Hematopoietic multipotent progenitor cell treated with erythropoietin and hydrocortisone succinate and interleukin-3 and kit ligand, for 8 days (in vitro differentiated cells): ENCODE data around the gene INSM1.

Experiments used
- DNase-seq: peaks from one replicate; pipeline ENCODE4 v3.0.0-alpha.2; 2015

The INSM1 gene

DNA sequence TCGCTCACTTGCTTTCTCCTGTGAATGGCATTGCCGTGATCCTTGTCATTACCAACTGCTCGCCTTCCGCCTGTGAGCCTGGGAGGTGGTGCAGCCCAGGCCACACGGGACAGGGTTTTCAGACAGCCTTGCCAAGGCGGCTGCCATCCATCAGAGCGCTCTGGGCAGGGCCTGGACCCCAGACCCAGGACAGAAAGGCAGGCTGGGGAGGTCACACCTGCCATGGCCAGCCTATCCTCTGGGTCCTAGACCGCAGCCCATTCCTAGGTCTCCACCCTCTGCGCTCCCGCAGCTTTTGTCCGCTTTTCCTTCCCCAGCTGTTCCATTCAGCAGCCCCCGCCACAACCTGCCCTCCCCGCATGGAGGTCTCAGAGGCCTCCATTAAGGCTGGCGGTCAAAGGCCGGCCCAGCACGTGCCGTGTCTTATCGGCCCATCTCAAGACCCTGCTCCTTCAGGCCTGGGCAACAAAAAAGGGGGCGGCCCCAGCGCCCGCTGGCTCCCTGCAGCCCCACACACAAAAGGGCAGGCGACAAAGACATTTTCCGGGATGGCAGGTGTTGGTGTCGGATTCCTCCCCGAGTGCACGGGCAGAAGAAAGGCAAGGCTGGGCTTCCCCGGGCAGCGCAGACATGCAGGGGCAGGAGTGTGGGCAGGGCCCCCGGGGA lies 28.1 kb downstream of the INSM1 start:
- no peak for DNase-seq

DNA sequence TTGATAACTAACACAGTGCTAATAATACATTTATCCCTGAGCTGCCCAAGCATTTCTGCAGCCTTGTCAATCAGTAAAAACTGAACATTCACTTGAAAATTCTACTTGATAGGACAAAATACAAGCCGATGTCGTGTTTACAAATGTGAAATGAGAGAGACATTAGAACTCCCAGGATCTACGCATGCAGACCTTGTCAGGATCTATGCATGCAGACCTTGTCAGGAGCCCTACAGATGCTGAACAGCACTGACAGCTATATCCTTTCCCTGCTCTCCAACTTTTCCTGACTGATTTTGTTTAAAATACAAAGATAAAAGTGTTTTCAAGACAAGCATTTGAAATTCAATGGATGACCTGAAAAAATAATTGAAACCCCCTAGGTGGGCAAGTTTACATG lies 28.9 kb downstream of the INSM1 start:
- DNase-seq = no peak

DNA sequence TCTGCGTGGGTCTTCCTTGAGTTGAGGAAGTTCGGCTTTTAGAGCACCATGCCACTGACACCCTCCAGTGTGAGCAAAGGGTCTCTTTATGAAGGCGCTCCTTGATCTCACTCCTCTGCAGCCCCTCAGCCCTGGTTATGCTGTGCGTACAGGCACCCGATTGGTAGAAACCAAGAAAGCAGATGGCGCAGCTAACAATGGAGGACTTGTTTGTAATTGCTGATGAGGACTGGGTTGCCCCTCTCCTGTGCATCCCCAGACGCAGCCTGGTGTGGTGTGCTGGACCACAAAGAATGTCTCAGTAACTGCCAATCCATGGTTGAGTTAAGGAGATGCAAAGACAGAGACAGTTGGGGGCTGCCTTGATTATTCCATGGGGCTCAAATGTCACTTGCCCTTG lies 30.2 kb downstream of the INSM1 start:
- no peak for DNase-seq

DNA sequence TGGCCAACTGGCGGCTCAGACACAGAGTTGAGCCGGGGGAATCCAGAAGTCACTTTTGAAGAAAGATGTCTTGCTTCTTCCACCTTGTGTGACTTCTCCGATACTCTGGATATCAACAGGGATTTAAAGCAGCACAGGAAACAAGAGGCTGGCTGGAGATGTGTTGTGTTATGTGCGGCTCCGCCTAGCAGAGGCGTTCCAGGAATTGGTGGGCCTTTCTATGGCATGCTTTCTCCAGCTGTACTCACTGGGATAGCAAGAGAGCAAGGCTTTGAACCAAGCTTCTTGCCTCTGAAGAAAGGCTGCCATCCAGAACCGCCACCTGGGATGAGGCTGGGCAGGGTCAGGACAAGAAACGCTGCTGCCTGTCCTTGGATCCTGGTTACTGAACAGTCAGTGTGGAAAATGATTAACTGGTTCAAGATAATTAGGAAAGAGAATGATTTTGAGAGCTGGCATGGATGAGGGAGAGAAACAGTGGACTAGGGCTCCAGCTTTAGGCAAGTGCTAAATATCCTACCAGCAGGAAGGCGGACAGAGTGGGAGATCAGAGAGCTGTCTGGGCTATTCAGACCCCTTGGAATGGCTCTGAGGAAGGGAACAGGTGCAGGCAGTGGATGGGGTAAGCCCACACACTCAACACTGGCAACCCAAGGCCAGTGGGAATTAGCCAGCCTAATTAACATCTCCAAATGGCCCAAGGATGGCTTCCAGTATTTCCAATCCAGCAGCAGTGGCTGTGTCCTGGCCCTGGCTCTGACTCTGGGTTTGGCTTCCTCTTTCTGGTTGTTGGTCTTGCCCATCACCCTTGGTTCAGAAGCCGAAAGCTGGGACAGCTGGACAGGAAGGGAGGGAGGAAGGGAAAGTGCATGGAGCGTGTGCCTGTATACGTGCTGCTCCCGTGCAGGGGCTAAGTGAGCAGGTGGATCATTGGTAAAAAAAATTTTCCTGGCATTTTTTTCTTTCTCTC lies 31.9 kb downstream of the INSM1 start:
- DNase-seq = no peak

DNA sequence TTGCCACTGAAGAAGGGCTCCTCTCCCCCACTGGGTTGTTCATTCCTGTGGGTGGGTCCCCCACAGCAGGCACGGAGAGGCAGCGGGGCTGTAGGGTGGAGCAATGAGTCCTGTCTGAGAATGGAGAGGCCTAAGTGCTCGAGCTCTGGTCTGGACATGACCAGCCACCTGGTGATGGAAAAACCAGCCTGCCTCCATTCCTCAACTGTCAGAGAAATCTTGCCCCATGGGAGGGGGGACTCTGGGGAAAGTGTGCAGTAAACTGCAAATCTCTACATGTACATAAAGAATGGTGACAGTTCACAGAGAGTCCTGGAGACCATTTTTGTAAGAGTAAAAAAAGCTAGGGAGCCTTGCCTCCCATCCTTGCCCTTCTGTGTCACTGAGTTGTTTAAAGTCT lies 34.1 kb downstream of the INSM1 start:
- no peak for DNase-seq

DNA sequence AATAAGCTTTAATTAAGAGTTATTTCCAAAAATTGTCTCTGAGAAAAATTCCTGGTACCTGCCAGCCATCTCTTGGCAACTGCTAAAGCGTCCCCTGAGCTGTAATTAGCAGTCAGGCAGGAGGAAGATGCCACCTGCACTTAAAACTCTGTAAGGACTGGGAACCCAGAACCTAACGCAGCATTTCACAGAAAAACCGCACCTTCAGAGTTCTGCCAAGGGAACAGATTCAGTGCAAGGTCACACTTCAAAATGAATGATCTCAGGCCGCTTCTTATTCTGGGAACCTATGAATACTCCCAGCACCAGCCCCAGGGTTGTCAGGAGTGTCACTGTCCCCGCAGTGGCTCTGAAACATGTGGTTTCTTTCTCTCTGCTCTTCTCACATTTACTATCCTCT lies 36.7 kb downstream of the INSM1 start:
- DNase-seq = no peak

DNA sequence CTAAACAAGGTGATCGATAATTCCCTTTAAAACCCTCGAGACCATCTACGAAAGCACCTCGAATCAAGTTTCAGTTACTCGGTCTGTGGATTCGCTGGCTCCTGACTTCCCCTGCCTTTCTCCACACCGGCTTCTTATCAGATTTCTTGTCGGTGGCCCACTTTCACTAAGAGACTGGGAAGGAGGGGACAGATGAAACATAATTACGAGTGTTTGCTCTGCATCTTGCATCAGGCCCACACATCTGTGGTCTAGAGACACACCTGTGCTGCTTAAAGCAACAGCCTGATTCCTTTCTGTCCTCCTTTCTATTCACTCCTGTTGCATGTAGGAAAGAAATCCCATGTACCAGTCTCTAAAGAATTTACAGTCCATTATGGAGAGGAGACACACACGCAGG lies 37.7 kb downstream of the INSM1 start:
- DNase-seq = no peak

DNA sequence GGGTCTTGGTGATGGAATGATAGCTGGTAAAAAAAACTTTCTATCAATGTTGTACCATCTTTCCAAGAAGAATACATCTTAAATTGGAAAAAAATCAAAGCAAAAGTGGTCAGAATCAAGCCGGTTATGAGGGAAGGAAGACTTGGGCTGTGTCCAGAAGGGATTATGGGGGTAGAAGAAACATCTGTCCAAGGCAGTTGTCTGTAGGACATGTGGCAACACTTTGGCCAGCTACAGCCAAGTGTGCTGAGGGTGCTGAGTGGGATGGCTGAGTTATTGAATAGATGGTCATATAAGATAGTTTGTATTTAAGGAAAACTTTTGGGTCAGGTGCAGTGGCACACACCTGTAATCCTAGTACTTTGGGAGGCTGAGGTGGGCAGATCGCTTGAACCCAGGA lies 38.4 kb downstream of the INSM1 start:
- DNase-seq = no peak

DNA sequence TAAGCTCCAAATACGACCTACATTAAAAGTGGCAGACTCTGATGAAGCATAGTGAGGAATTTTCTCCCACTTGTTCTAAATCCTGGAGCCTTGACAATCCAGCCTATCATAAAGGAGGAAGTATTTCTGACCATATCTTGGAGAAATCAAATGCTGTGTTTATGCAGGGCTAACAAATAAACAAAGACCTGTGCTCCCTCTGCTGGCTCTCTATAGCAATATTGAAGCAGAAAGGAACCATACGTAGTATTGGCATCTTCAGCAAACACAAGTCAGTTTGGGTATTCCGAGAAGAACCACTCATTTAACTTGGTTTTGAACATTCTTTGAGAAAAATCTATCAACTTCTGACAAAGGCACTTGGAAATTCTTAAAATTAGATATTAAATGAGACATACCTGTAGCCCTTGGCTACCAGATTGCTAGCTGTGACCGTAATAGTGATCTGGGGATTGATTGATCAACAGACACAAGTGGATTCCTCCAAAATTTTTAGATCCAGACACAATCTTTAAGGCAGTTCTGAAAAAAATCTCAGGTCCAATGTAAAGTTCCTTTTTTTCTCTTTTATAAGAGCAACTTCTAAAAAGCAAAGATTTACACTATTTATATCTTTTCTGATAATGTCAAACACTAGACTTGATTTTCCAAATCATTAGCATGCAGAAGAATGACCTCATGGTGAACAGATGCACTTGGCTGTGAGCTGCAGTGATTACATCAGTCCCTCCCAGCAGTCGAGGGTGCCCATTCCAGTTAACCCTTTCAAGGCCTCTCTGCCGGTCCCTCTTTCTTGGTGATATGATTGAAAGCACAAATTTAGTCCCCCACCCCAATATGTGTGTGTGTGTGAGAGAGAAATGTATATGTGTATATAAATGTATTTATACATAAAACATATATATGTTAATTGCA lies 40.2 kb downstream of the INSM1 start:
- DNase-seq = no peak

DNA sequence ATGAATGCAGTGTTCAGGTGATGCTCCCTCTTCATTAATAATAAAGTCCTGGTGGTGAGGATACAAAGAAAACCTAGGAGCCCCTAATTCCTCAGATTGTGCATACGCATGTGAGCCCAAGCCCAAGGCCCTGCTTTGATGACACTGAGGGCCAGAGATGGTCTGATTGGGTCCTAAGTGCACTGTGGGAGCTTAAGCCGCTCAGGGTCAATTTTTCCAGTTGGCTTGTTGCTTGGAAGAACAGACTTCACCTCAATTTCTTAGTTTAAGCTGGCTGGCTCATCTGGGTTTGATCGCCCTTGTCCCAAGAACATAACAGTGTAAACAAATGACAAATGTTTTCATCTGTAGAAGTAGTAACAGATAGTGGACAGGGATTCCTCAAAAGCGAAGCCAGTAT lies 41.4 kb downstream of the INSM1 start:
- DNase-seq = no peak

DNA sequence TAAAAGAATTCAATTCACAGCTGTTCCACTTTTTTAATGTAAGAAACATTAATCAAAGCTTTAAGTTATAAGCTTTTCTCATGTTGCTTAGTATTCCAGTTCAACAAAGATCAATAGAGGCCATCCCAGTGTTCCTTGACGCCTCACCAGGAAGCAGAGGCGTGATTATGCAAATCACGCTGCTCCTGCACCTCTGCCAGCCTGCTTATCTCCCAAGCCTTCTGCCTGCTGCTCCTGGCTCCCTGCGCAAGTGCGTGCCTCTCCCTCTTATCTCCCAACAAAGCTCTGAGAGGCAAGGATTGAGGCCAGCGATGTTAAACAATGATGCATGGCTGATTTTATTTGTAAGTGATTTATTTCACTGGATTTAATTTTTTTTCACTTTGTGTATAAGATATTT lies 42.8 kb downstream of the INSM1 start:
- DNase-seq = peak; percentile 77

DNA sequence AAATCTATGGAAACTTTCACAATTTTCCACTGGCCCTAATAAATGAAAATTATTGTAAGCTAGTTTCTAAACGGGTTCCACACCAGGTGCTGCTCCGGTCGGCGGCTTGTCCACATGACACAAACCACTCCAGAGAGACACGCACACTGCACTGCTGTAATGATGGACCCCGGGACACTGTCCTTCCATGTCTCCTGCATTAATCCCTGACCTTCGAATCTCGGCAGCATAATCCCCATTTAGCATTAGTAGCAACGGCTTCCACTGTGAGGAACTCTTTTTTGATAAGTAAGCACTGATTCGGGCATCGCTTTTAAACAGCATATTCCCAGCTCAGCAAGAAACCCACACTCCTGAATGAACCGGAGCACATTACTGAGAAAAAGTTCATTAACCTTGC lies 43.5 kb downstream of the INSM1 start:
- DNase-seq = no peak

DNA sequence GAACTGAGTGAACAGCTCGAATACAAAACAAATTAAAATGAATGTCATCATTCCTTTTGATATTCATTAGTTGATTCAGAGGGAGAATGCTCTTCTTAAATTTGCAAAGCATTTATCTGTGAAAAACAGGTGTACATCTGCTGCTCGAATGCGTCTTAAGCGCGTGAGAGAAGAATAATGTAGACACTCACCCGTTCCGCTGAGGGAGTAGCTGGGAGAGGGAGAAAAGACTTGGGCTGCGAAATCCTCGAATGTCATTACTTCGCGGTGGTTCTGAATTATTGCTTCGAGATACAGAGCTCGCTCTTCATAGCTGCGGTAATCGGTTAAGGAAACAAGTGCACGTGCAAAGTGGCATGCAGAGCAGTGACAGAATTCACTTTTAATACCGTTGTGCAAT lies 43.9 kb downstream of the INSM1 start:
- DNase-seq = no peak

DNA sequence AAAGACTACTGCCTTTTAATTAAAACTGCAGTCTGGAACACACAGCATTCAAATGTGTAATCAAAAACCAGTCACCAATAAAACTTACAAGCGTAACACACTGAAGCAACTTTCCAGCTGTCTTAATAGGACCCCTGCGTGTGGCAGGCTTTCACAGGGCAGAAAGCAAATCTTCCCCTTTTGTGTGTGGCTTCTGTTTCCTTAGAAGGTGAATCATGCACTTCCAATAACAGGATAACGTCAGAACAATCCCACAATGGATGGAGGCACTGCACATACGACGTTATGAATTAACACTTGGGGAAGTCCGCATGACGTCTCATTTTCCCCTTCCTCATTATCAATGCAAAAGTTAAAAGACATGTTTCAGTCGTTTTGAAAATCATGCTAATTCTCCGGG lies 44.8 kb downstream of the INSM1 start:
- DNase-seq = no peak

DNA sequence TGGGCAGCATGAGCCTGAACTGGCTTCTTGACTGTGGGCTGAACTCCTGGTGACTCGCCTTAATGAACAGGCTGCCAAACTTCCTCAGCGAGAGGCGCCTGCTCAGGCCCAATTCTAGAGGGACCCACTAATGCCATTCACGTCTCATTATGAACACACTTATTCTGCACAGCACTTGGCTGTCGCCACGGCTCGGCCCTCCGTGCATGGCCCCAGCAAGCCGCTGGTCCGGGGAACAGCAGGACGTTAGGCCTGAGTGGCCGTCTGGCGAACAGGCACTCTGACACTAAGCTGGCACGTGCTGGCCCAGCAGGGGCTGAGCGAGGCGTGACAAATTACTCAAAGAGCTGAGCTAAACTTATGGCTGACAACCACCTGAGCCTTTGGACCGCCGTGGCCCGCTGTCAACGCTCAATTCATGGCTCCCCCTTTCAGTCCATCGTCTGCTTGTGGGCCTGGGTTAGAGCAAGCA lies 45.9 kb downstream of the INSM1 start:
- DNase-seq = no peak

DNA sequence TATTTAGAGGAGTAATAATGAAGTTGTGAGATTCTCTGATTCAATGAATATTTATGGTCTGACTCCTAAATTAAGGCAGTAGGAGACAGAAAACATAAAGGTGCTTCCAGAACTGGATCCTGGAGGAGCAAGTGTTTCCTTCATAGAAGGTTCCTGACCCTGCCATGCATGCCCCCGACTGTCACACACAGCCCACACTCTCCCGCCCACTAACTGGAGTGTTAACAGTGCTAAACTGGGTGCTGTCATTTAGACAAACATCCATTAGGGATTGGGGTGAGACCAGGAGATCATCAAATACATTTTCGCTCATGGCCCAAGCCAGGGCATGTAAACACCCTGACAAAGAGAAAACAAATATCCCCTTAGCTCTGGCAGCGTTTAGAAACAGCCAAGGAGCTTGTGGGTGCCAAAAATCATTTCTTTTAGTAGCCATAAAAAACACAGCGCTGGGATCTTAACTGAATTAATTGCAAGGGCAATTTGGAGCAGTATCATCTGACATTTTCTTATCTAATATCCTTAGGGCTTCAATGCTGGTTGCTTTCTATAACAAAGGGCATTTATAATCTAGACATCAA lies 46.8 kb downstream of the INSM1 start:
- no peak for DNase-seq

DNA sequence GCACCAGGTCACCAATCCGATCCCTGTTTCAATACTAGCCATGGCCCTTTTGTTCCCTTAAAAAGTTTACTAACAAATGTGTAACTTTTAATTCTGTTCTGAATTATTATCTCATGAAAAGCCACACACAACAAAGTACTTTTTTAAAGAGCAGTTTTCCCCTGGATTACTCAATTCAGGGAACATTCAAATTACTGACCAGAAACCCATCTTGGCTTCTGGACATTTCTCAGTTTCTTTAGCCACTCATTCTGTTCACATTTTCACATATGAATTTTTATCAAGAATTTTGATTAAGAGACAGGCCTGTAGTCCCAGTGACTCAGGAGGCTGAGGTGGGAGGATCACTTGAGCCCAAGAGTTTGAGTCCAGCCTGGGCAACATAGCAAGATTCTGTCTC lies 47.4 kb downstream of the INSM1 start:
- DNase-seq = no peak

DNA sequence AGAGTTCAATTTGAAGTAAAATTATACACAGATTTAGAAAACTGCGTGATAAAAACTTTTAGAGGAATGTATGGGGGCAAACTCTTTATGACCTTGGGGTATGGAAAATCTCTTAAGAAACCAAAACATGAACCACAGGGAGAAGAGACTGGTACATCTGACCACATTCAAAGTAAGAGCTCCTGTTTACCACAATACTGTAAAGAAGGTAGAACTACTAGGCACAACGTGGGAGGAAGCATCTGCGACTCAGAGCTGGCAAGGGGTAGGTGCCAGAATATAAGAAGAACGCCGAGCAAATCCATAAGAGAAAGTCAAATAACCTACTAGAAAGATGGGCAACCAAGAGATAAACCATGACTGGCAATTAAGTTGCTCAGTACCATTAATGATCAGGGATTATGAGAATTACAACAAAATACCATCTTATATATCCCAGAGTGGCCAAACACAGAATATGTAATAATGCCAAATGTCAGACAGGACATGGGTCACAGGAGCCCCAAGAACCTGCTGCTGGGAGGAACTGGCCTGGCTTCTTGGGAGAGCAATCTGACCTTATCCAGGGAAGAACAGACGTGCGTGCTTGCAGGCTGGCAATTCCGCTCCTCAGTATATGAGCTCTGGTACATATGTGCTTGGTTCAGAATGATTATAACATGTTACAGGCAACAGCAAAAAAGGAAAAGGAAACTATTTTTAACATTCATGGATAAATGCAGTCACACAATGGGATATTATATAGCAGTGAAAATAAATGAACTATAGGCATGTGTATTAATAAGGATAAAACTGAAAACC lies 50.2 kb downstream of the INSM1 start:
- DNase-seq = no peak
